Body of pancreas (tissue), 4 donors: ENCODE results near the gene USP48.

Source experiments
- CTCF ChIP-seq, 7 experiments: fragments of 450-650 bp in 4 of 7; fragments of 200-600 bp in 3 of 7; sonication (generic) in 3 of 7; IDR thresholded peaks; one replicate each; pipeline ENCODE4 v1.5.1; 2016 to 2019; ENCODE audit warnings: antibody characterized with exemption in 7 of 7
- POLR2A ChIP-seq, 3 donors: fragments of 450-650 bp; IDR thresholded peaks; one replicate each; pipeline ENCODE4 v1.6.1; 2016; ENCODE audit warnings: antibody characterized with exemption in 3 of 3, mild to moderate bottlenecking in 2 of 3

GRCh38 chr1:21680918-21681317 is 102.0 kb downstream of the USP48 start:
- TF ChIP-seq CTCF (IDR thresholded peaks at IDR 0.05) = no peak
- no peak for TF ChIP-seq POLR2A (IDR thresholded peaks at IDR 0.05)
